ENCODE results near the gene HSPA12A.

GRCh38 chr10:116696919-116697318, 45.4 kb downstream of the HSPA12A start:
- TF ChIP-seq POLR2A (IDR thresholded peaks at IDR 0.05) (no peak), CTCF (IDR thresholded peaks at IDR 0.05 in 4 of 5, conservative IDR thresholded peaks at IDR 0.05 in 1 of 5) (no peak)
